WTC11 (cell line): ENCODE measurements around the gene KRTAP2-4. TPM values are rescaled to one million over a fixed set of nuclear protein-coding genes. Genes with fewer than 3 reads are reported as not detected.

Experiments used
- ATAC-seq: fragments of 200-7000 bp; cut with Tn5 transposase; 2 replicates; pipeline ENCODE4 v1.10.0; 2021; ENCODE audit warnings: mild to moderate bottlenecking, moderate library complexity
- CTCF ChIA-PET: fragments of 300-600 bp; sonication (Branson Sonifier 250); formaldehyde crosslinking; loops from one replicate; lab custom pipeline; 2021; ENCODE audit warnings: antibody characterized with exemption; lab: Charles Lee
- POLR2A ChIA-PET: fragments of 350-600 bp; sonication (Branson Sonifier 250); formaldehyde crosslinking; loops from one replicate; lab custom pipeline; 2021; ENCODE audit warnings: antibody characterized with exemption; lab: Charles Lee
- DNase-seq: peaks from one replicate; pipeline ENCODE4 v3.0.0; 2021; ENCODE audit warnings: low spot score
- H3K27ac Mint-ChIP-seq: 2 replicates; pipeline ENCODE4 v1.8.0; 2021; ENCODE audit warnings: mixed read lengths
- H3K27me3 Mint-ChIP-seq: 2 replicates; pipeline ENCODE4 v1.8.0; 2021; ENCODE audit warnings: low read depth, mild to moderate bottlenecking, moderate library complexity, mixed read lengths
- H3K36me3 Mint-ChIP-seq: 2 replicates; pipeline ENCODE4 v1.8.0; 2021; ENCODE audit warnings: mixed read lengths
- H3K4me1 Mint-ChIP-seq: 2 replicates; pipeline ENCODE4 v1.8.0; 2022; ENCODE audit warnings: mixed read lengths
- H3K4me3 Mint-ChIP-seq: 2 replicates; pipeline ENCODE4 v1.8.0; 2021; ENCODE audit warnings: mild to moderate bottlenecking, moderate library complexity, mixed read lengths
- H3K9me3 Mint-ChIP-seq: 2 replicates; pipeline ENCODE4 v1.8.0; 2021; ENCODE audit warnings: mixed read lengths
- ATF6 ChIP-seq: sonication (generic); formaldehyde crosslinking; IDR thresholded peaks from 2 replicates; pipeline ENCODE4 v1.8.1; 2023; ENCODE audit warnings: mild to moderate bottlenecking, missing genetic modification reagents
- NFE2L1 ChIP-seq: sonication (generic); formaldehyde crosslinking; IDR thresholded peaks from 2 replicates; pipeline ENCODE4 v1.8.1; 2023; ENCODE audit warnings: missing genetic modification reagents
- NR3C1 ChIP-seq: sonication (generic); formaldehyde crosslinking; conservative IDR thresholded peaks from 2 replicates; pipeline ENCODE4 v1.8.1; 2023; ENCODE audit warnings: low read depth, mild to moderate bottlenecking, missing genetic modification reagents
- PRRX2 ChIP-seq: fragments of 250-450 bp; sonication (Bioruptor Pico); IDR thresholded peaks from 2 replicates; pipeline ENCODE4 v1.8.0; 2021; ENCODE audit warnings: mild to moderate bottlenecking
- RORB ChIP-seq: fragments of 250-450 bp; sonication (Bioruptor Pico); IDR thresholded peaks from 2 replicates; pipeline ENCODE4 v1.9.0; 2021; ENCODE audit warnings: mild to moderate bottlenecking
- SOX15 ChIP-seq: fragments of 250-450 bp; sonication (Bioruptor Pico); IDR thresholded peaks from 2 replicates; pipeline ENCODE4 v1.9.0; 2021; ENCODE audit warnings: mild to moderate bottlenecking
- ZNF219 ChIP-seq: sonication (generic); formaldehyde crosslinking; IDR thresholded peaks from 2 replicates; pipeline ENCODE4 v1.8.0; 2023; ENCODE audit warnings: missing genetic modification reagents, mild to moderate bottlenecking, borderline replicate concordance
- ZNF317 ChIP-seq: sonication (generic); formaldehyde crosslinking; IDR thresholded peaks from 2 replicates; pipeline ENCODE4 v1.8.1; 2023; ENCODE audit warnings: low read depth, mild to moderate bottlenecking, moderate library complexity, missing genetic modification reagents, borderline replicate concordance
- total RNA-seq: library from RNA; stranded (reverse); gene quantifications from 3 replicates; pipeline ENCODE4 v1.2.3, GENCODE V29; 2021
- TF ChIP-seq, protein P1 (sequence below): sonication (generic); formaldehyde crosslinking; IDR thresholded peaks from 2 replicates; pipeline ENCODE4 v1.8.1; 2023; ENCODE audit warnings: mild to moderate bottlenecking, moderate library complexity, missing genetic modification reagents
- TF ChIP-seq, protein P2 (sequence below): sonication (generic); formaldehyde crosslinking; IDR thresholded peaks from 2 replicates; pipeline ENCODE4 v1.8.1; 2022; ENCODE audit warnings: missing genetic modification reagents, borderline replicate concordance
- TF ChIP-seq, protein P3 (sequence below): sonication (generic); formaldehyde crosslinking; IDR thresholded peaks from 2 replicates; pipeline ENCODE4 v1.8.0; 2023; ENCODE audit warnings: mild to moderate bottlenecking, missing genetic modification reagents

KRTAP2-4 gene
- total RNA-seq, 1 experiment from 2014 or later = not detected

DNA sequence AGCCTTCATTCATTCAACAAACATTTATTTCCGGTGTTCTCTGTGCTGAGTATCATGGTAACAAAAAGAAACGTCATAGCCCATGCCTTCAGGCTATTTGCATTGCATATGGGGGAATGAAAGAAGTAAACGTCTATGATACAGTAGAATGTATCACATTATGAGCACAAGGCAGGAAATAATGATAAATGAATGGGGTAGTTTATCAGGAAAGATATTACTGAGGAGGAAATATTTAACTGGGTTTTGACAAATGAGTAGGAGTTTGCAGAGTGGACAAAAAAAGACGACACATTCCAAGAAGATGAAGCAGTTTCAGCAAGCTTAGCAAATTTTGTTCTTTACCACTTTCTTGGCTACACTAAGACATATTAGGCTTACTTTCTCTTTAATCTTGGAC is 16.9 kb upstream of the KRTAP2-4 start:
- ChIA-PET POLR2A (no interaction called here), CTCF (no interaction called here)
- no peak for ATAC-seq
- no peaks in the 10 kb centered on the region for H3K36me3 Mint-ChIP-seq
- peaks cover 15% of the 10 kb centered on the region for H3K9me3 Mint-ChIP-seq
- no peak overlapping the region for H3K4me3 Mint-ChIP-seq
- TF ChIP-seq, protein P1, sequence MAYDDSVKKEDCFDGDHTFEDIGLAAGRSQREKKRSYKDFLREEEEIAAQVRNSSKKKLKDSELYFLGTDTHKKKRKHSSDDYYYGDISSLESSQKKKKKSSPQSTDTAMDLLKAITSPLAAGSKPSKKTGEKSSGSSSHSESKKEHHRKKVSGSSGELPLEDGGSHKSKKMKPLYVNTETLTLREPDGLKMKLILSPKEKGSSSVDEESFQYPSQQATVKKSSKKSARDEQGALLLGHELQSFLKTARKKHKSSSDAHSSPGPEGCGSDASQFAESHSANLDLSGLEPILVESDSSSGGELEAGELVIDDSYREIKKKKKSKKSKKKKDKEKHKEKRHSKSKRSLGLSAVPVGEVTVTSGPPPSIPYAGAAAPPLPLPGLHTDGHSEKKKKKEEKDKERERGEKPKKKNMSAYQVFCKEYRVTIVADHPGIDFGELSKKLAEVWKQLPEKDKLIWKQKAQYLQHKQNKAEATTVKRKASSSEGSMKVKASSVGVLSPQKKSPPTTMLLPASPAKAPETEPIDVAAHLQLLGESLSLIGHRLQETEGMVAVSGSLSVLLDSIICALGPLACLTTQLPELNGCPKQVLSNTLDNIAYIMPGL (CRISPR knock-in tag) = no peak
- TF ChIP-seq NFE2L1 (CRISPR knock-in tag) = no peak
- no peak for TF ChIP-seq ZNF317 (CRISPR knock-in tag)
- H3K4me1 Mint-ChIP-seq = peaks cover 9% of the 10 kb centered on the region
- H3K27ac Mint-ChIP-seq = no peak overlapping the region
- no peak for DNase-seq
- H3K27me3 Mint-ChIP-seq = no peaks in the 10 kb centered on the region; the same call in 1 of the 2 replicates

DNA sequence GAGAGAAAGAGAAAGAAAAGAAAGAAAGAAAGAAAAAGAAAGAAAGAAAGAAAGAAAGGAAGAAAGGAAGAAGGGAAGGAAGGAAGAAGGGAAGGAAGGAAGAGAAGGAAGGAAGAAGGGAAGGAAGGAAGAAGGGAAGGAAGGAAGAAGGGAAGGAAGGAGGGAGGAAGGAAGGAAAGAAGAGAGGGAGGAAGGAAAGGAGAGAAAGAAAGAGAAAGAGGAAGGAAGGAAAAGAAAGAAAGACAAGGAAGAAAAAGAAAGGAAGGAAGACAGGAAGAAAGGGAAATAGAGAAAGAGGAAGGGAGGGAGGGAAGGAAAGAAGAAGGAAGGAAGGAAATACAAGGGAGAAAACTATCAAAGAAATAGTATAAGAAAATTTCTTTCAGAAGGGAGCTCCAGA is 11.1 kb upstream of the KRTAP2-4 start:
- H3K27ac Mint-ChIP-seq = no peak overlapping the region
- TF ChIP-seq NR3C1 (CRISPR knock-in tag) (no peak), SOX15 (CRISPR knock-in tag) (no peak), PRRX2 (no peak), RORB (CRISPR knock-in tag) (no peak)
- H3K4me3 Mint-ChIP-seq = no peak overlapping the region
- CTCF ChIA-PET = no interaction called here
- H3K27me3 Mint-ChIP-seq = no peaks in the 10 kb centered on the region; the same call in 1 of the 2 replicates
- POLR2A ChIA-PET = no interaction called here
- H3K36me3 Mint-ChIP-seq = no peaks in the 10 kb centered on the region
- ATAC-seq = no peak
- H3K9me3 Mint-ChIP-seq = peaks cover 22% of the 10 kb centered on the region
- no peak for DNase-seq
- no peaks in the 10 kb centered on the region; the same call in 1 of the 2 replicates for H3K4me1 Mint-ChIP-seq

- Mint-ChIP-seq H3K27ac (no peak overlapping the region), H3K27me3 (no peaks in the 10 kb centered on the region; the same call in 1 of the 2 replicates), H3K36me3 (no peaks in the 10 kb centered on the region), H3K9me3 (peaks cover 16% of the 10 kb centered on the region), H3K4me1 (no peaks in the 10 kb centered on the region; the same call in 1 of the 2 replicates), H3K4me3 (no peak overlapping the region)
- ChIA-PET CTCF (no interaction called here), POLR2A (no interaction called here)
- TF ChIP-seq ATF6 (CRISPR knock-in tag) = no peak
- TF ChIP-seq, protein P2, sequence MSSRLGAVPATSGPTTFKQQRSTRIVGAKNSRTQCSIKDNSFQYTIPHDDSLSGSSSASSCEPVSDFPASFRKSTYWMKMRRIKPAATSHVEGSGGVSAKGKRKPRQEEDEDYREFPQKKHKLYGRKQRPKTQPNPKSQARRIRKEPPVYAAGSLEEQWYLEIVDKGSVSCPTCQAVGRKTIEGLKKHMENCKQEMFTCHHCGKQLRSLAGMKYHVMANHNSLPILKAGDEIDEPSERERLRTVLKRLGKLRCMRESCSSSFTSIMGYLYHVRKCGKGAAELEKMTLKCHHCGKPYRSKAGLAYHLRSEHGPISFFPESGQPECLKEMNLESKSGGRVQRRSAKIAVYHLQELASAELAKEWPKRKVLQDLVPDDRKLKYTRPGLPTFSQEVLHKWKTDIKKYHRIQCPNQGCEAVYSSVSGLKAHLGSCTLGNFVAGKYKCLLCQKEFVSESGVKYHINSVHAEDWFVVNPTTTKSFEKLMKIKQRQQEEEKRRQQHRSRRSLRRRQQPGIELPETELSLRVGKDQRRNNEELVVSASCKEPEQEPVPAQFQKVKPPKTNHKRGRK (CRISPR knock-in tag) = no peak
- TF ChIP-seq, protein P3, sequence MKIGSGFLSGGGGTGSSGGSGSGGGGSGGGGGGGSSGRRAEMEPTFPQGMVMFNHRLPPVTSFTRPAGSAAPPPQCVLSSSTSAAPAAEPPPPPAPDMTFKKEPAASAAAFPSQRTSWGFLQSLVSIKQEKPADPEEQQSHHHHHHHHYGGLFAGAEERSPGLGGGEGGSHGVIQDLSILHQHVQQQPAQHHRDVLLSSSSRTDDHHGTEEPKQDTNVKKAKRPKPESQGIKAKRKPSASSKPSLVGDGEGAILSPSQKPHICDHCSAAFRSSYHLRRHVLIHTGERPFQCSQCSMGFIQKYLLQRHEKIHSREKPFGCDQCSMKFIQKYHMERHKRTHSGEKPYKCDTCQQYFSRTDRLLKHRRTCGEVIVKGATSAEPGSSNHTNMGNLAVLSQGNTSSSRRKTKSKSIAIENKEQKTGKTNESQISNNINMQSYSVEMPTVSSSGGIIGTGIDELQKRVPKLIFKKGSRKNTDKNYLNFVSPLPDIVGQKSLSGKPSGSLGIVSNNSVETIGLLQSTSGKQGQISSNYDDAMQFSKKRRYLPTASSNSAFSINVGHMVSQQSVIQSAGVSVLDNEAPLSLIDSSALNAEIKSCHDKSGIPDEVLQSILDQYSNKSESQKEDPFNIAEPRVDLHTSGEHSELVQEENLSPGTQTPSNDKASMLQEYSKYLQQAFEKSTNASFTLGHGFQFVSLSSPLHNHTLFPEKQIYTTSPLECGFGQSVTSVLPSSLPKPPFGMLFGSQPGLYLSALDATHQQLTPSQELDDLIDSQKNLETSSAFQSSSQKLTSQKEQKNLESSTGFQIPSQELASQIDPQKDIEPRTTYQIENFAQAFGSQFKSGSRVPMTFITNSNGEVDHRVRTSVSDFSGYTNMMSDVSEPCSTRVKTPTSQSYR (CRISPR knock-in tag) = no peak
- TF ChIP-seq ZNF219 (CRISPR knock-in tag) = no peak
- ATAC-seq (no peak), DNase-seq (no peak)
Observed at GRCh38 chr17:41073676-41074075, 8.0 kb upstream of the KRTAP2-4 start.
